Mesenchymal stem cell (in vitro differentiated cells and primary cell): ENCODE data around the gene TAB3.

Experiments used
- DNase-seq: peaks from one replicate; pipeline ENCODE4 v3.0.0-alpha.2; 2013
- H2AFZ ChIP-seq: one replicate; pipeline ENCODE4 v1.6.1; 2013; ENCODE audit warnings: low read depth, mild to moderate bottlenecking, control low read depth, inconsistent platforms, low read length, moderate library complexity
- H2AK5ac ChIP-seq: 2 replicates; pipeline ENCODE4 v1.6.1; 2013; ENCODE audit warnings: low read length, moderate library complexity, mild to moderate bottlenecking, inconsistent platforms; ENCODE audit not compliant: severe bottlenecking
- H2BK120ac ChIP-seq: one replicate; pipeline ENCODE4 v1.6.1; 2013; ENCODE audit warnings: low read depth, mild to moderate bottlenecking, inconsistent platforms, low read length, moderate library complexity
- H2BK12ac ChIP-seq, 2 experiments: one replicate each; pipeline ENCODE4 v1.6.1; 2013; ENCODE audit warnings: inconsistent platforms in 2 of 2, low read length in 2 of 2, mild to moderate bottlenecking in 2 of 2, moderate library complexity in 2 of 2, control low read depth in 1 of 2
- H2BK15ac ChIP-seq: one replicate; pipeline ENCODE4 v1.6.1; 2013; ENCODE audit warnings: mild to moderate bottlenecking, low read depth, inconsistent platforms; ENCODE audit not compliant: poor library complexity, severe bottlenecking
- H2BK5ac ChIP-seq: 2 replicates; pipeline ENCODE4 v1.6.1; 2013; ENCODE audit warnings: low read depth, mild to moderate bottlenecking, low read length, control low read depth, inconsistent platforms; ENCODE audit not compliant: poor library complexity, severe bottlenecking
- H3K14ac ChIP-seq, 2 experiments: one replicate each; pipeline ENCODE4 v1.6.1; 2013; ENCODE audit warnings: inconsistent platforms in 2 of 2, low read length in 2 of 2, control low read depth in 1 of 2, mild to moderate bottlenecking in 1 of 2, moderate library complexity in 1 of 2
- H3K18ac ChIP-seq, 2 experiments: one replicate each; pipeline ENCODE4 v1.6.1; 2013; ENCODE audit warnings: inconsistent platforms in 2 of 2, low read length in 2 of 2, control low read depth in 1 of 2, low read depth in 1 of 2, mild to moderate bottlenecking in 1 of 2
- H3K23ac ChIP-seq, 2 experiments: one replicate each; pipeline ENCODE4 v1.6.1; 2013; ENCODE audit warnings: inconsistent platforms in 2 of 2, low read length in 2 of 2, mild to moderate bottlenecking in 2 of 2, moderate library complexity in 2 of 2, control low read depth in 1 of 2
- H3K27ac ChIP-seq: 2 replicates; pipeline ENCODE4 v1.5.1; 2013; ENCODE audit warnings: mild to moderate bottlenecking, moderate library complexity, low read length, control low read depth, inconsistent platforms; ENCODE audit not compliant: poor library complexity, severe bottlenecking
- H3K27me3 ChIP-seq, 2 experiments: 2 replicates each; pipeline versions ENCODE4 v1.6.1 to v1.7.0; 2013; ENCODE audit warnings: low read length in 2 of 2, mild to moderate bottlenecking in 2 of 2, moderate library complexity in 2 of 2, control low read depth in 1 of 2, inconsistent platforms in 1 of 2; ENCODE audit not compliant: control insufficient read depth in 1 of 2, insufficient read depth in 1 of 2
- H3K36me3 ChIP-seq, 2 experiments: 2 replicates each; pipeline versions ENCODE4 v1.6.1 to v1.7.0; 2013; ENCODE audit warnings: low read length in 2 of 2, control low read depth in 1 of 2, inconsistent platforms in 1 of 2, low read depth in 1 of 2, mild to moderate bottlenecking in 1 of 2; ENCODE audit not compliant: insufficient read depth in 2 of 2, control insufficient read depth in 1 of 2
- H3K4ac ChIP-seq, 2 experiments: one replicate each; pipeline ENCODE4 v1.6.1; 2013; ENCODE audit warnings: inconsistent platforms in 2 of 2, low read length in 2 of 2, mild to moderate bottlenecking in 2 of 2, moderate library complexity in 2 of 2, control low read depth in 1 of 2, low read depth in 1 of 2
- H3K4me1 ChIP-seq: 2 replicates; pipeline ENCODE4 v1.6.1; 2013; ENCODE audit warnings: low read depth, low read length, control low read depth; ENCODE audit not compliant: control insufficient read depth, insufficient read depth
- H3K4me2 ChIP-seq: 2 replicates; pipeline ENCODE4 v1.6.1; 2013; ENCODE audit warnings: low read length, mild to moderate bottlenecking, inconsistent platforms; ENCODE audit not compliant: poor library complexity, severe bottlenecking
- H3K4me3 ChIP-seq, 2 experiments: 2 replicates each; pipeline versions ENCODE4 v1.5.1 to v1.7.0; 2013; ENCODE audit warnings: low read length in 2 of 2, mild to moderate bottlenecking in 2 of 2, control low read depth in 1 of 2, low read depth in 1 of 2; ENCODE audit not compliant: insufficient read depth in 1 of 2
- H3K79me1 ChIP-seq: replicated peaks from 2 replicates; pipeline ENCODE4 v1.6.1; 2013; ENCODE audit warnings: mild to moderate bottlenecking, control low read depth, low read length, inconsistent platforms; ENCODE audit not compliant: poor library complexity, severe bottlenecking
- H3K9ac ChIP-seq: 2 replicates; pipeline ENCODE4 v1.7.0; 2013; ENCODE audit warnings: mild to moderate bottlenecking, low read length, moderate library complexity
- H3K9me3 ChIP-seq: 2 replicates; pipeline ENCODE4 v1.7.0; 2013; ENCODE audit warnings: mild to moderate bottlenecking, low read length; ENCODE audit not compliant: control insufficient read depth
- H4K8ac ChIP-seq: one replicate; pipeline ENCODE4 v1.6.1; 2013; ENCODE audit warnings: inconsistent platforms, mild to moderate bottlenecking, low read length, moderate library complexity
- H4K91ac ChIP-seq: one replicate; pipeline ENCODE4 v1.6.1; 2013; ENCODE audit warnings: mild to moderate bottlenecking, low read length, inconsistent platforms
- WGBS: methylation state at CpG from one replicate; pipeline ENCODE4 v1.1.7; 2013; ENCODE audit warnings: mixed read lengths; 5-methylcytosine and 5-hydroxymethylcytosine counted together

The TAB3 gene

GRCh38 chrX:30795981-30796958 lies 92.8 kb downstream of the TAB3 start:
- no peak overlapping the region for H3K14ac ChIP-seq
- H2BK15ac ChIP-seq, result no peak overlapping the region
- H2BK5ac ChIP-seq, result no peak overlapping the region
- H2BK12ac ChIP-seq, result no peak overlapping the region
- H3K36me3 ChIP-seq, result no peaks in the 10 kb centered on the region
- no peak overlapping the region for H3K23ac ChIP-seq
- WGBS, result 72% methylated on average over 6 of the region's 6 CpGs
- no peaks in the 10 kb centered on the region for H3K79me1 ChIP-seq
- H3K4me1 ChIP-seq, result no peaks in the 10 kb centered on the region
- H3K4ac ChIP-seq, result no peak overlapping the region
- no peak overlapping the region for H4K91ac ChIP-seq
- no peak overlapping the region for H3K18ac ChIP-seq
- no peaks in the 10 kb centered on the region for H3K27me3 ChIP-seq
- H3K9ac ChIP-seq, result no peak overlapping the region
- no peak overlapping the region for H4K8ac ChIP-seq
- H3K9me3 ChIP-seq, result peaks cover 63% of the 10 kb centered on the region
- no peak overlapping the region for H2BK120ac ChIP-seq
- H3K27ac ChIP-seq, result no peak overlapping the region
- H3K4me2 ChIP-seq, result no peak overlapping the region
- no peak for DNase-seq
- no peak overlapping the region for H2AFZ ChIP-seq
- no peak overlapping the region for H3K4me3 ChIP-seq
- H2AK5ac ChIP-seq, result no peak overlapping the region

DNA sequence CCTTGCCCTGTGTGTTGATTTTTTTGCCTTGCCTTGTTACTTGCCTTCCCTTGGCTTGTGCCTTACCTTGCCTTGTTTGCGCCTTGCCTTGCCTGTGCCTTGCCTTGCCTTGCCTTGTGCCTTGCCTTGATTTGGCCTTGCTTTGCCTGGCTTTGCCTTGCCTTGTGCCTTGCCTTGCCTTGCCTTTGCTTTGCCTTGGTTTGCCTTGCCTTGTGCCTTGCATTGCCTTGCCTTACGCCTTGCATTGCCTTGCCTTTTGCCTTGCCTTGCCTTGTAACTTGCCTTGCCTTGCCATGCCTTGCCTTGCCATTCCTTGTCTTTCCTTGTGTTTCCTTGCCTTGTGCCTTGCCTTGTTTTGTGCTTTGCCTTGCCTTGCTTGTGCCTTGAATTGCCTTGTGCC lies 94.6 kb downstream of the TAB3 start:
- Histone ChIP-seq H3K4me2 (no peak overlapping the region), H3K4ac (no peak overlapping the region), H2AFZ (no peak overlapping the region), H2BK5ac (no peak overlapping the region), H3K36me3 (no peaks in the 10 kb centered on the region), H3K9ac (no peak overlapping the region), H3K4me3 (no peak overlapping the region), H4K91ac (no peak overlapping the region), H3K4me1 (no peaks in the 10 kb centered on the region), H3K18ac (no peak overlapping the region), H3K9me3 (peaks cover 70% of the 10 kb centered on the region), H2BK120ac (no peak overlapping the region), H2AK5ac (no peak overlapping the region), H3K79me1 (no peaks in the 10 kb centered on the region), H2BK15ac (no peak overlapping the region), H2BK12ac (no peak overlapping the region), H4K8ac (no peak overlapping the region), H3K23ac (no peak overlapping the region), H3K14ac (no peak overlapping the region), H3K27ac (no peak overlapping the region), H3K27me3 (no peaks in the 10 kb centered on the region)
- 75% methylated on average over 2 of the region's 2 CpGs for WGBS
- no peak for DNase-seq

GRCh38 chrX:30793767-30794103 lies 95.3 kb downstream of the TAB3 start:
- H4K8ac ChIP-seq, result no peak overlapping the region
- H3K4me3 ChIP-seq, result no peak overlapping the region
- no peaks in the 10 kb centered on the region for H3K27me3 ChIP-seq
- no peak overlapping the region for H2BK120ac ChIP-seq
- H3K4me1 ChIP-seq, result no peaks in the 10 kb centered on the region
- WGBS, result 90% methylated on average over 1 of the region's 1 CpG
- no peak overlapping the region for H3K18ac ChIP-seq
- H3K14ac ChIP-seq, result no peak overlapping the region
- no peak for DNase-seq
- no peaks in the 10 kb centered on the region for H3K36me3 ChIP-seq
- no peak overlapping the region for H2BK15ac ChIP-seq
- H3K23ac ChIP-seq, result no peak overlapping the region
- H3K9me3 ChIP-seq, result peaks cover 75% of the 10 kb centered on the region
- no peak overlapping the region for H3K4me2 ChIP-seq
- no peak overlapping the region for H3K27ac ChIP-seq
- H4K91ac ChIP-seq, result no peak overlapping the region
- H2BK5ac ChIP-seq, result no peak overlapping the region
- no peaks in the 10 kb centered on the region for H3K79me1 ChIP-seq
- H3K9ac ChIP-seq, result no peak overlapping the region
- H2AK5ac ChIP-seq, result no peak overlapping the region
- H2AFZ ChIP-seq, result no peak overlapping the region
- H3K4ac ChIP-seq, result no peak overlapping the region
- no peak overlapping the region for H2BK12ac ChIP-seq

DNA sequence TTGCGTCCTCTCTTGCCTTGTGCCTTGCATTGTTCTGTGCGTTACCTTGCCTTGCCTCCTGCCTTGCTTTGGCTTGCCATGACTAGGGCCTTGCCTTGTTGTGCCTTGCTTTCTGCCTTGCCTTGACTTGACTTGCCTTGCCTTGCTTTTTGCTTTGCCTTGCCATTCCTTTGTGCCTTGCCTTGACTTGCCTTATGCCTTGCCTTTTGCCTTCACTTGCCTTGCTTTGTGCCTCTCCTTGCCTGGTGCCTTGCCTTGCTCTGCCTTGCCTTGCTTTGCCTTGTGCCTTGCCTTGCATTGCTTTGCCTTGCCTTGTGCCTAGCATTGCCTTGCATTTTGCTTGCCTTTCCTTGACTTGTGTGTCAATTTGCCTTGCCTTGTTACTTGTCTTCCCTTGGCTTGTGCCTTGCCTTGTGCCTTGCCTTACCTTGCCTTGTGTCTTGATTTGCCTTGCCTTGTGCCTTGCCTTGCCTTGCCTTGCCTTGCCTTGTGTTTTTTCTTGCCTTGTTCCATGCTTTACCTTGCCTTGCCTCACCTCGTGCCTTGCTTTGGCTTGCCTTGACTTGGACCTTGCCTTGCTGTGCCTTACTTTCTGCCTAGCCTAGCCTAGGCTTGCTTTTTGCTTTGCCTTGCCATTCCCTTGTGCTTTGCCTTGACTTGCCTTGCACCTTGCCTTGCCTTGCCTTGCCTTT lies 95.8 kb downstream of the TAB3 start:
- no peak overlapping the region for H2AFZ ChIP-seq
- no peak overlapping the region for H3K4me2 ChIP-seq
- WGBS, result 82% methylated on average over 3 of the region's 3 CpGs

More for the DNA sequence above, 95.8 kb downstream of the TAB3 start:
- H2BK5ac ChIP-seq, result no peak overlapping the region
- H3K4ac ChIP-seq, result no peak overlapping the region
- H2AK5ac ChIP-seq, result no peak overlapping the region
- H3K27ac ChIP-seq, result no peak overlapping the region
- H3K27me3 ChIP-seq, result no peaks in the 10 kb centered on the region
- H2BK12ac ChIP-seq, result no peak overlapping the region
- no peak for DNase-seq
- H4K91ac ChIP-seq, result no peak overlapping the region
- H3K14ac ChIP-seq, result no peak overlapping the region
- no peak overlapping the region for H2BK15ac ChIP-seq
- no peak overlapping the region for H3K4me3 ChIP-seq
- H2BK120ac ChIP-seq, result no peak overlapping the region
- H4K8ac ChIP-seq, result no peak overlapping the region
- no peak overlapping the region for H3K23ac ChIP-seq
- H3K9me3 ChIP-seq, result peaks cover 72% of the 10 kb centered on the region
- no peaks in the 10 kb centered on the region for H3K4me1 ChIP-seq
- no peak overlapping the region for H3K18ac ChIP-seq
- H3K9ac ChIP-seq, result no peak overlapping the region
- H3K36me3 ChIP-seq, result no peaks in the 10 kb centered on the region
- no peaks in the 10 kb centered on the region for H3K79me1 ChIP-seq
